H1 (cell line): ENCODE results near the gene KCTD17. TPM values are rescaled to one million over a fixed set of nuclear protein-coding genes. Genes with fewer than 3 reads are reported as not detected.

Source experiments
- CTCF ChIA-PET: fragments of 300-600 bp; sonication (Branson Sonifier 250); formaldehyde crosslinking; loops from one replicate; lab custom pipeline; 2021; ENCODE audit not compliant: partially characterized antibody; lab: Charles Lee
- POLR2A ChIA-PET: fragments of 300-600 bp; sonication (Branson Sonifier 250); formaldehyde crosslinking; loops from one replicate; lab custom pipeline; 2021; ENCODE audit warnings: inconsistent platforms; ENCODE audit not compliant: partially characterized antibody; lab: Charles Lee
- DNase-seq, 2 experiments: peaks; one replicate each; pipeline versions ENCODE4 v3.0.0 to v3.0.0-alpha.2; 2010 to 2022; ENCODE audit warnings: low spot score in 2 of 2, low read depth in 1 of 2, mixed read lengths in 1 of 2
- FAIRE-seq: peaks from 2 replicates; lab custom pipeline; 2011; peaks lifted over from hg19 to GRCh38; lab: Jason Lieb, UNC
- H2AFZ ChIP-seq: 2 replicates; pipeline ENCODE4 v1.8.1; 2012; ENCODE audit warnings: low read length, inconsistent platforms
- H2AK5ac ChIP-seq: 2 replicates; pipeline ENCODE4 v1.6.1; 2013; ENCODE audit warnings: low read depth, low read length
- H2BK120ac ChIP-seq: replicated peaks from 2 replicates; pipeline ENCODE3; 2013; ENCODE audit warnings: low read depth, low read length, inconsistent platforms
- H2BK12ac ChIP-seq: 2 replicates; pipeline ENCODE4 v1.6.1; 2013; ENCODE audit warnings: low read depth, low read length
- H2BK15ac ChIP-seq: 2 replicates; pipeline ENCODE4 v1.6.1; 2013; ENCODE audit warnings: low read length
- H2BK20ac ChIP-seq: 2 replicates; pipeline ENCODE4 v1.6.1; 2013; ENCODE audit warnings: low read length
- H2BK5ac ChIP-seq: 2 replicates; pipeline ENCODE4 v1.6.1; 2013; ENCODE audit warnings: low read depth, low read length
- H3K14ac ChIP-seq: 2 replicates; pipeline ENCODE4 v1.6.1; 2013; ENCODE audit warnings: inconsistent platforms; ENCODE audit not compliant: insufficient read length
- H3K18ac ChIP-seq: 2 replicates; pipeline ENCODE4 v1.6.1; 2013; ENCODE audit warnings: low read length; ENCODE audit errors: extremely low read depth
- H3K23ac ChIP-seq: 2 replicates; pipeline ENCODE4 v1.6.1; 2013; ENCODE audit warnings: inconsistent platforms; ENCODE audit not compliant: insufficient read length
- H3K23me2 ChIP-seq: 2 replicates; pipeline ENCODE4 v1.6.1; 2013; ENCODE audit warnings: low read depth, low read length
- H3K27ac ChIP-seq: 2 replicates; pipeline ENCODE4 v1.6.1; 2011; ENCODE audit warnings: low read depth, low read length, inconsistent platforms
- H3K27me3 ChIP-seq, 4 experiments: replicated peaks in 1 of 4; 1 replicate in 1 of 4; 2 replicates in 3 of 4; pipeline versions ENCODE4 v1.6.1 to v1.8.1; 2011 to 2013; ENCODE audit warnings: low read length in 3 of 4, mild to moderate bottlenecking in 3 of 4, inconsistent platforms in 2 of 4, mixed read lengths in 2 of 4, moderate library complexity in 1 of 4; ENCODE audit not compliant: control insufficient read depth in 3 of 4, insufficient read depth in 3 of 4; ENCODE audit errors: extremely low read depth in 1 of 4
- H3K36me3 ChIP-seq, 4 experiments: 2 replicates each; pipeline versions ENCODE4 v1.6.1 to v1.8.1; 2011 to 2013; ENCODE audit warnings: mild to moderate bottlenecking in 4 of 4, low read length in 3 of 4, moderate library complexity in 2 of 4, control low read depth in 1 of 4, inconsistent platforms in 1 of 4; ENCODE audit not compliant: insufficient read depth in 4 of 4, control insufficient read depth in 2 of 4
- H3K4ac ChIP-seq: replicated peaks from 2 replicates; pipeline ENCODE3; 2013; ENCODE audit warnings: low read length, low read depth, mixed read lengths, inconsistent platforms; ENCODE audit not compliant: insufficient read length
- H3K4me1 ChIP-seq, 4 experiments: replicated peaks in 1 of 4; 1 replicate in 1 of 4; 2 replicates in 3 of 4; pipeline versions ENCODE4 v1.6.1 to v1.8.1; 2011 to 2013; ENCODE audit warnings: low read length in 3 of 4, inconsistent platforms in 2 of 4, mixed read lengths in 1 of 4; ENCODE audit not compliant: insufficient read depth in 4 of 4, control insufficient read depth in 3 of 4
- H3K4me2 ChIP-seq, 2 experiments: 2 replicates each; pipeline versions ENCODE4 v1.6.1 to v1.8.1; 2011 to 2013; ENCODE audit warnings: low read depth in 2 of 2, low read length in 2 of 2, control low read depth in 1 of 2, inconsistent platforms in 1 of 2, mild to moderate bottlenecking in 1 of 2; ENCODE audit not compliant: insufficient read depth in 1 of 2
- H3K4me3 ChIP-seq, 4 experiments: fragments of 200-600, 300-600 bp in 1 of 4; sonication (generic), shearing (Covaris generic), sonication (Bioruptor Twin) in 1 of 4; 2 replicates each; pipeline versions ENCODE4 v1.5.1 to v1.8.1; 2011 to 2016; ENCODE audit warnings: low read length in 4 of 4, low read depth in 3 of 4, control low read depth in 2 of 4, inconsistent platforms in 2 of 4, mild to moderate bottlenecking in 2 of 4, mixed read lengths in 1 of 4, moderate library complexity in 1 of 4; ENCODE audit not compliant: insufficient read depth in 2 of 4; ENCODE audit errors: extremely low read depth in 1 of 4
- H3K56ac ChIP-seq: replicated peaks from 2 replicates; pipeline ENCODE3; 2013; ENCODE audit warnings: low read depth, mild to moderate bottlenecking, mixed read lengths, low read length, inconsistent platforms; ENCODE audit not compliant: insufficient read length
- H3K79me1 ChIP-seq: 2 replicates; pipeline ENCODE4 v1.6.1; 2013; ENCODE audit warnings: low read depth, low read length, control low read depth
- H3K79me2 ChIP-seq, 2 experiments: 2 replicates each; pipeline versions ENCODE4 v1.6.1 to v1.8.1; 2012 to 2013; ENCODE audit warnings: low read length in 2 of 2, mild to moderate bottlenecking in 2 of 2, inconsistent platforms in 1 of 2; ENCODE audit not compliant: insufficient read depth in 2 of 2, control insufficient read depth in 1 of 2
- H3K9ac ChIP-seq, 4 experiments: replicated peaks in 1 of 4; 1 replicate in 1 of 4; 2 replicates in 3 of 4; pipeline versions ENCODE4 v1.6.1 to v1.8.1; 2011 to 2013; ENCODE audit warnings: low read depth in 3 of 4, low read length in 3 of 4, control low read depth in 2 of 4, mild to moderate bottlenecking in 2 of 4, moderate library complexity in 2 of 4, inconsistent platforms in 1 of 4; ENCODE audit errors: extremely low read depth in 1 of 4
- H3K9me3 ChIP-seq, 2 experiments: 2 replicates each; pipeline versions ENCODE4 v1.6.1 to v1.8.1; 2012 to 2013; ENCODE audit warnings: mild to moderate bottlenecking in 2 of 2, moderate library complexity in 2 of 2, control low read depth in 1 of 2, inconsistent platforms in 1 of 2, low read depth in 1 of 2, low read length in 1 of 2, mixed read lengths in 1 of 2; ENCODE audit not compliant: insufficient read depth in 2 of 2
- H4K20me1 ChIP-seq, 2 experiments: replicated peaks in 1 of 2; 2 replicates each; pipeline versions ENCODE3 to v1.8.1; 2011 to 2013; ENCODE audit warnings: inconsistent platforms in 2 of 2, low read length in 2 of 2, mild to moderate bottlenecking in 1 of 2; ENCODE audit not compliant: insufficient read depth in 2 of 2, control insufficient read depth in 1 of 2
- H4K5ac ChIP-seq: 2 replicates; pipeline ENCODE4 v1.6.1; 2013; ENCODE audit warnings: low read length, low read depth, mixed read lengths, inconsistent platforms; ENCODE audit not compliant: insufficient read length
- H4K8ac ChIP-seq: 2 replicates; pipeline ENCODE4 v1.8.0; 2013; ENCODE audit warnings: mild to moderate bottlenecking, moderate library complexity, low read length, inconsistent platforms; ENCODE audit not compliant: insufficient read depth; ENCODE audit errors: extremely low read depth
- H4K91ac ChIP-seq: replicated peaks from 2 replicates; pipeline ENCODE3; 2013; ENCODE audit warnings: low read length, mixed read lengths, inconsistent platforms; ENCODE audit not compliant: insufficient read length
- CBX5 ChIP-seq: fragments of 300-800, 300-1000 bp; sonication (generic); IDR thresholded peaks from 2 replicates; pipeline ENCODE4 v1.7.1; 2016; ENCODE audit warnings: antibody characterized with exemption, low read length, low read depth
- KDM1A ChIP-seq: fragments of 200-600, 300-600 bp; sonication (generic); IDR thresholded peaks from 2 replicates; pipeline ENCODE4 v1.7.1; 2016; ENCODE audit warnings: mild to moderate bottlenecking, low read length, borderline replicate concordance
- KDM5A ChIP-seq: fragments of 200-600 bp; IDR thresholded peaks from 2 replicates; pipeline ENCODE4 v1.7.1; 2012; ENCODE audit warnings: mild to moderate bottlenecking, low read length, inconsistent platforms, mixed read lengths
- NRF1 ChIP-seq: IDR thresholded peaks from 2 replicates; pipeline ENCODE4 v1.6.1; 2011; ENCODE audit warnings: mild to moderate bottlenecking, low read depth, low read length, improper control_type of control experiment
- POLR2AphosphoS5 ChIP-seq: IDR thresholded peaks from 2 replicates; pipeline ENCODE4 v1.6.1; 2011; ENCODE audit warnings: low read depth, low read length
- RFX5 ChIP-seq: IDR thresholded peaks from 2 replicates; pipeline ENCODE4 v1.6.1; 2011; ENCODE audit warnings: low read depth, low read length, improper control_type of control experiment, borderline replicate concordance
- SAP30 ChIP-seq: fragments of 300-600 bp; sonication (generic); IDR thresholded peaks from 2 replicates; pipeline ENCODE4 v1.7.1; 2012; ENCODE audit warnings: low read length, moderate library complexity, mild to moderate bottlenecking, inconsistent platforms; ENCODE audit not compliant: insufficient read depth, insufficient replicate concordance
- SRF ChIP-seq: IDR thresholded peaks from 2 replicates; pipeline ENCODE4 v1.6.1; 2011; ENCODE audit warnings: mild to moderate bottlenecking, low read depth, low read length, moderate library complexity
- TAF1 ChIP-seq: IDR thresholded peaks from 2 replicates; pipeline ENCODE4 v1.6.1; 2011; ENCODE audit warnings: mild to moderate bottlenecking, low read depth, low read length
- TAF7 ChIP-seq: optimal IDR thresholded peaks from 2 replicates; pipeline ENCODE3; 2011; ENCODE audit warnings: low read depth, mild to moderate bottlenecking, inconsistent platforms, low read length, moderate library complexity, borderline replicate concordance
- WGBS, 2 experiments: shearing (Covaris generic) in 1 of 2; methylation state at CpG; one replicate each; pipeline versions ENCODE4 v1.1.6 to v1.1.7; 2013 to 2015; ENCODE audit warnings: low lambda C conversion rate in 2 of 2, mixed read lengths in 2 of 2, inconsistent platforms in 1 of 2, low coverage in 1 of 2, missing lambda C conversion rate in 1 of 2; ENCODE audit not compliant: insufficient replicate concordance in 2 of 2, insufficient coverage in 1 of 2, insufficient read length in 1 of 2; ENCODE audit errors: extremely low coverage in 1 of 2, missing lambda C conversion rate in 1 of 2; 5-methylcytosine and 5-hydroxymethylcytosine counted together
- polyA plus RNA-seq, 7 experiments: library from polyadenylated mRNA; depleted of rRNA in 3 of 7; stranded (reverse) in 5 of 7; unstranded in 2 of 7; fragments of >200 nt in 5 of 7; fragments of 200-250 nt in 2 of 7; gene quantifications; 1 replicate in 5 of 7; 2 replicates in 1 of 7; 4 replicates in 1 of 7; pipeline versions ENCODE4 v1.2.1 to v1.2.3, GENCODE V29; 2011 to 2013; ENCODE audit warnings: missing spikeins in 2 of 7, mixed read lengths in 2 of 7
- total RNA-seq: library from RNA; stranded (reverse); fragmentation: NEBNext Ultra II Directional; extraction: Animal tissue kit (Norgen Biotek cat#: 25700); gene quantifications from 2 replicates; pipeline ENCODE4 v1.2.1, GENCODE V29; 2021
- TF ChIP-seq, protein P1 (sequence below): IDR thresholded peaks from 2 replicates; pipeline ENCODE4 v1.6.1; 2012; ENCODE audit warnings: low read length, inconsistent platforms
- TF ChIP-seq, protein P2 (sequence below): IDR thresholded peaks from 2 replicates; pipeline ENCODE4 v1.6.1; 2012; ENCODE audit warnings: inconsistent platforms

KCTD17 gene
- total and polyA plus RNA-seq, 2 of the 8 experiments (the other 6 are each of a cell fraction or from before 2014, with no cell fraction given), result 39.4 to 44.0 TPM

DNA sequence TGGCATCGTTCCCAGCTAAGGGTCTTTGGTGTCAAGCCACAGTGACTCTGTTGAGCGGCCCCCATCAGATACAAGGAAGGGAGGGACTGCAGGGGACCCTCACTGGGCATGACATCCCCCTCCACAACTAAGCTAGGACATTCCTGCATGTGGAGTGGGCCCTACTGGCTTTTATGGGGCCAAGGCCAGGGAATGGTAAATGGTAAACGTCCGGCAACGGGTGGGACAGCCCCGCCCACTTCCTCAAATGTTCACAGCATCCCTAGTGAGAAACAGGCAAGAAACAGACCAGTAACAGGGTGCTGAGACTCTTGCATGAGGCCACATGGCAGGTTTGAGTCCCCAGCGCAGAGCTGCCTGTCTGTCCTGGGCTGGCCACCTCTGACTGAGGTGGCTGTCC is 53.6 kb downstream of the KCTD17 start:
- Histone ChIP-seq H3K23me2 (no peaks in the 10 kb centered on the region; the same call in 1 of the 2 replicates), H4K5ac (no peak overlapping the region), H3K4me2 (no peak overlapping the region), H2BK12ac (no peak overlapping the region), H4K91ac (no peak overlapping the region), H3K79me1 (no peaks in the 10 kb centered on the region), H3K4me3 (no peak overlapping the region), H3K4me1 (no peaks in the 10 kb centered on the region; a peak in 1 of 7 replicates), H3K14ac (no peak overlapping the region), H2BK20ac (no peak overlapping the region), H2BK120ac (no peak overlapping the region), H3K4ac (no peak overlapping the region), H3K18ac (no peak overlapping the region), H4K8ac (peak overlapping the region; percentile 15; the same call in 1 of the 2 replicates), H3K79me2 (no peaks in the 10 kb centered on the region), H3K27me3 (0 out of 7 replicates have a peak, but pooled peaks cover 0 to 3% (median 0%) of the 10 kb centered on the region in 4 experiments), H2AK5ac (no peak overlapping the region), H2AFZ (no peak overlapping the region), H3K36me3 (no peaks in the 10 kb centered on the region), H3K56ac (no peak overlapping the region), H4K20me1 (no peaks in the 10 kb centered on the region), H3K23ac (no peak overlapping the region), H3K9me3 (no peaks in the 10 kb centered on the region), H3K9ac (no peak overlapping the region), H3K27ac (no peak overlapping the region), H2BK5ac (no peak overlapping the region), H2BK15ac (no peak overlapping the region; the same call in 1 of the 2 replicates)
- no peak for FAIRE-seq
- ChIA-PET POLR2A (no interaction called here), CTCF (interaction anchor here (0.8 to 1.9 kb wide), 4 partner anchors 10 to 28 kb away, joined by 3 to 5 read pairs (median 4); no protein-coding TSS in a partner anchor)
- no peak for DNase-seq
- WGBS, 2 experiments, result 80% methylated on average over 7 of the region's 7 CpGs; no CpG with 5 or more reads in 1 of the 2 experiments
- TF ChIP-seq POLR2AphosphoS5 (no peak), KDM5A (no peak), NRF1 (no peak), CBX5 (no peak), SAP30 (no peak), TAF1 (no peak), KDM1A (no peak), RFX5 (no peak), SRF (no peak), TAF7 (no peak)
- TF ChIP-seq, protein P1, sequence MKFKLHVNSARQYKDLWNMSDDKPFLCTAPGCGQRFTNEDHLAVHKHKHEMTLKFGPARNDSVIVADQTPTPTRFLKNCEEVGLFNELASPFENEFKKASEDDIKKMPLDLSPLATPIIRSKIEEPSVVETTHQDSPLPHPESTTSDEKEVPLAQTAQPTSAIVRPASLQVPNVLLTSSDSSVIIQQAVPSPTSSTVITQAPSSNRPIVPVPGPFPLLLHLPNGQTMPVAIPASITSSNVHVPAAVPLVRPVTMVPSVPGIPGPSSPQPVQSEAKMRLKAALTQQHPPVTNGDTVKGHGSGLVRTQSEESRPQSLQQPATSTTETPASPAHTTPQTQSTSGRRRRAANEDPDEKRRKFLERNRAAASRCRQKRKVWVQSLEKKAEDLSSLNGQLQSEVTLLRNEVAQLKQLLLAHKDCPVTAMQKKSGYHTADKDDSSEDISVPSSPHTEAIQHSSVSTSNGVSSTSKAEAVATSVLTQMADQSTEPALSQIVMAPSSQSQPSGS, result no peak
- TF ChIP-seq, protein P2, sequence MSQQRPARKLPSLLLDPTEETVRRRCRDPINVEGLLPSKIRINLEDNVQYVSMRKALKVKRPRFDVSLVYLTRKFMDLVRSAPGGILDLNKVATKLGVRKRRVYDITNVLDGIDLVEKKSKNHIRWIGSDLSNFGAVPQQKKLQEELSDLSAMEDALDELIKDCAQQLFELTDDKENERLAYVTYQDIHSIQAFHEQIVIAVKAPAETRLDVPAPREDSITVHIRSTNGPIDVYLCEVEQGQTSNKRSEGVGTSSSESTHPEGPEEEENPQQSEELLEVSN, result no peak
